Muscle of leg (tissue), 11 donors: ENCODE results near the gene NDC1. TPM values are rescaled to one million over a fixed set of nuclear protein-coding genes. Genes with fewer than 3 reads are reported as not detected.

Experiments used
- DNase-seq: peaks from one replicate; pipeline ENCODE4 v3.0.0; 2013
- H3K27ac ChIP-seq: one replicate; pipeline ENCODE4 v1.5.1; 2013; ENCODE audit warnings: mild to moderate bottlenecking, low read length, control low read depth
- H3K27me3 ChIP-seq: one replicate; pipeline ENCODE4 v1.6.1; 2013; ENCODE audit warnings: low read length; ENCODE audit not compliant: control insufficient read depth, insufficient read depth
- H3K36me3 ChIP-seq: one replicate; pipeline ENCODE4 v1.6.1; 2013; ENCODE audit warnings: low read length; ENCODE audit not compliant: control insufficient read depth, insufficient read depth
- H3K4me1 ChIP-seq: one replicate; pipeline ENCODE4 v1.6.1; 2013; ENCODE audit warnings: low read length; ENCODE audit not compliant: control insufficient read depth, insufficient read depth
- H3K4me3 ChIP-seq: one replicate; pipeline ENCODE4 v1.5.1; 2013; ENCODE audit warnings: low read length, control low read depth
- H3K9me3 ChIP-seq: replicated peaks from 2 replicates; pipeline ENCODE4 v1.6.1; 2013; ENCODE audit warnings: low read depth, low read length; ENCODE audit not compliant: control insufficient read depth
- WGBS: methylation state at CpG from one replicate; pipeline ENCODE4 v1.1.5; 2013; ENCODE audit warnings: missing lambda C conversion rate; ENCODE audit not compliant: insufficient coverage; 5-methylcytosine and 5-hydroxymethylcytosine counted together
- polyA plus RNA-seq, 8 donors: library from polyadenylated mRNA; unstranded; fragments of 120-200 nt; gene quantifications; one replicate each; pipeline versions ENCODE4 v1.2.1 to v1.2.3, GENCODE V29; 2013; ENCODE audit warnings: inconsistent platforms in 1 of 8, low replicate concordance in 1 of 8; ENCODE audit not compliant: insufficient read length in 8 of 8, insufficient read depth in 1 of 8
- total RNA-seq: library from RNA; stranded (reverse); fragments of 120-200 nt; gene quantifications from one replicate; pipeline ENCODE4 v1.2.4, GENCODE V29; 2013

NDC1 gene
- total and polyA plus RNA-seq, 9 donors = 9.3 to 16.0 (median 12.1) TPM

DNA sequence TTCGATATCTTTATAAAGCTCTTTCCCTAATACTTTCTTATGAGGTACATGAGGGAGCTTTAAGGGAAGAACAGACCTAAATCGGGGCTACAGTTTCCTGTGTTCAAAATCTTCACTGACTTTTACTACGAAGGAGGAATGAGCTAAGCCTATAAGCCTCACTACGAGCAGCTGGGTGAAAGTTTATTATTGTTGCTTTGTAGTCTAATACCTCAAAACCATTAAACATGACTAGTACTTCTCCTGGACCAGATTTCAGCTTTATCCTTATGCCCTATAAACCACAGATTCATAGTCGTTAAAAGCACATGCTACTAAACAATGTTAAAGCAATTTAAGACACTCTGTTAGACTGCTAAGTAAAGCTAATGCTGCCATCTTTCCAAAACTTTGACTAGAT, 30.2 kb downstream of the NDC1 start:
- H3K27me3 ChIP-seq = no peaks in the 10 kb centered on the region
- H3K9me3 ChIP-seq = no peaks in the 10 kb centered on the region
- WGBS = 57% methylated on average over 1 of the region's 5 CpGs
- H3K4me1 ChIP-seq = no peaks in the 10 kb centered on the region
- no peak for DNase-seq
- no peak overlapping the region for H3K27ac ChIP-seq
- peaks cover 16% of the 10 kb centered on the region for H3K36me3 ChIP-seq
- H3K4me3 ChIP-seq = no peak overlapping the region

DNA sequence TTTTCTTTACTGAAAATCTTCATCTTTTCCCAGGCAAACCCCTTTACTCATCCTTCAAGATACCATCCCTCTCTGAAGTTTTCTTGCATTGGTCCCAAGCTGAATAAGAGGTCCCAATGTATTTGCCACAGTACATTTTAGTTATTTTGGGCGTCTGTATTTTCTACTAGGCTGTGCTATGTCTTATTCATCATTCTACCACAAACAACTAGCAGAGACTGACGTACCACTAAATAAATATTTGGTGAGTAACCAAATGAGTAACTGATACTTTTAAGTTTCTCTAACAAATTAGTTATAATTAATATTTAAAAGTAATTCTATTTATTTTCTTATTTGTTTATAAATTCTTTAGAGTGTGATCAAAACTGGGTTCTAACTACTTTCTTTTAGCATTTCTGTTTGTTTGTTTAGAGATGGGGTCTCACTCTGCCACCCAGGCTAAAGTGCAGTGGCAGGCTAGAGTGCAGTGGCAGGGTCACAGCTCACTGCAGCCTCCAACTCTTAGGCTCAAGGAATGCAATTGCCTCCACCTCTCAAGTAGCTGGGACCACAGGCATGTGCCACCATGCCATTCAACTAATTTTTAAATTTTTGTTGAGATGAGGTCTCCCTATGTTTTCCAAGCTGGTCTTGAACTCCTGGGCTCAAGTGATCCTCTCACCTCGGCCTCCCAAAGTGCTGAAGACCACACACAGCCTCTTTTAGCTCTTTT, 33.1 kb downstream of the NDC1 start:
- no peaks in the 10 kb centered on the region for H3K9me3 ChIP-seq
- DNase-seq = no peak
- H3K4me3 ChIP-seq = no peak overlapping the region
- no peak overlapping the region for H3K27ac ChIP-seq
- H3K36me3 ChIP-seq = peaks cover 16% of the 10 kb centered on the region
- no CpG with 5 or more reads among the region's 3 CpGs for WGBS
- no peaks in the 10 kb centered on the region for H3K4me1 ChIP-seq
- H3K27me3 ChIP-seq = no peaks in the 10 kb centered on the region

- 92% methylated on average over 4 of the region's 7 CpGs for whole genome bisulfite sequencing
- no peaks in the 10 kb centered on the region for H3K9me3 ChIP-seq
- H3K4me3 ChIP-seq = no peak overlapping the region
- H3K36me3 ChIP-seq = peaks cover 16% of the 10 kb centered on the region
- H3K4me1 ChIP-seq = no peaks in the 10 kb centered on the region
- H3K27ac ChIP-seq = no peak overlapping the region
- no peaks in the 10 kb centered on the region for H3K27me3 ChIP-seq
- DNase-seq = no peak
These were observed 33.9 kb downstream of the NDC1 start for GRCh38 chr1:53804181-53804580.

DNA sequence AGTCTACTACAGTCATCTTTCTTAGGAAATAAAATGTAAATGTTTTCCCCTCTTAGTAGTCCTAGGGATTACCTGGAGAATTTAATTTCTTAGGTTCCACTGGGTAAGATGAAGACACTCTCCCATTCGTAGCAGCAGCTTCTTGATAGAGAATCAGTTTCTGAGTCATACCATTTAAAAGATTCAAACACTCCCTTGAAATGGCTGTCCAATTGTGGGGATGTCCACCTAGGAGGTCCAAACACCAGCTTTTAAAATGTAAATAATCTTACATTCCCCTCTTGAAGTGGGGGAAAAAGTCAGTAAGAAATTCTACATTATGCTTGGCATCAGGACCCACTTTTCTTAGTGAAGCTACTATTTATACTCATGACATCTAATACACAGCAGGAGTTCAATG, 37.5 kb downstream of the NDC1 start:
- no peaks in the 10 kb centered on the region for H3K4me1 ChIP-seq
- H3K27me3 ChIP-seq = no peaks in the 10 kb centered on the region
- peaks cover 18% of the 10 kb centered on the region for H3K36me3 ChIP-seq
- H3K27ac ChIP-seq = no peak overlapping the region
- H3K4me3 ChIP-seq = no peak overlapping the region
- DNase-seq = no peak
- no CpG with 5 or more reads among the region's 1 CpG for WGBS
- no peaks in the 10 kb centered on the region for H3K9me3 ChIP-seq

- no peak overlapping the region for H3K27ac ChIP-seq
- H3K36me3 ChIP-seq = peaks cover 12% of the 10 kb centered on the region
- no peaks in the 10 kb centered on the region for H3K27me3 ChIP-seq
- no peaks in the 10 kb centered on the region for H3K9me3 ChIP-seq
- no peaks in the 10 kb centered on the region for H3K4me1 ChIP-seq
- no CpG with 5 or more reads among the region's 1 CpG for WGBS
- peak; percentile 0 for DNase-seq
- no peak overlapping the region for H3K4me3 ChIP-seq
These were observed 39.0 kb downstream of the NDC1 start for GRCh38 chr1:53799141-53799540.

- Histone ChIP-seq H3K27me3 (no peaks in the 10 kb centered on the region), H3K4me3 (no peak overlapping the region), H3K36me3 (peaks cover 13% of the 10 kb centered on the region), H3K4me1 (no peaks in the 10 kb centered on the region), H3K27ac (no peak overlapping the region), H3K9me3 (no peaks in the 10 kb centered on the region)
- no peak for DNase-seq
- 100% methylated on average over 1 of the region's 4 CpGs for WGBS
These were observed 45.3 kb downstream of the NDC1 start for GRCh38 chr1:53792806-53793205.

DNA sequence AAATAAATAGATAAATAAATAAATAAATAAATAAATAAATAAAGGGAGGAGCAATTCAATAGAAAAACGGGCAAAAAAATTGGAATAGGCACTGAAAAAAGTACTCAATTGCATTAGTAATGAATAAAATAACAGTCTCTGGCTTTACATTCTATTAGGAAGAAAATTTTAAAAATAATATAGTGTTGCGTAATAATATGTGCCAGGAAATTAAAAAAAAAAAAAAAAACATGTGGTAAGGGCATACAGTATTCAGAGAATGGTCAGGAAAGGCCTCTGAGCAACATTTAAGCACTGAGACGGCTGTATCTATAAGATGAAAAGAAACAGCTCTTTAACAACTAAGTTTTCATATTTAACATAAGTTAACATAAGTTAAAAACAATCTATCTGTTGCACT, 50.4 kb downstream of the NDC1 start:
- peaks cover 24% of the 10 kb centered on the region for H3K36me3 ChIP-seq
- no peak for DNase-seq
- no CpG with 5 or more reads among the region's 3 CpGs for WGBS

GRCh38 chr1:53783056-53783455, 55.0 kb downstream of the NDC1 start:
- Histone ChIP-seq H3K27me3 (no peaks in the 10 kb centered on the region), H3K4me3 (no peak overlapping the region), H3K36me3 (peaks cover 19% of the 10 kb centered on the region), H3K4me1 (no peaks in the 10 kb centered on the region), H3K9me3 (no peaks in the 10 kb centered on the region), H3K27ac (no peak overlapping the region)
- WGBS = no CpG with 5 or more reads among the region's 1 CpG
- DNase-seq = no peak

More for the DNA sequence above, 50.4 kb downstream of the NDC1 start:
- Histone ChIP-seq H3K27ac (no peak overlapping the region), H3K9me3 (no peaks in the 10 kb centered on the region), H3K4me1 (no peaks in the 10 kb centered on the region), H3K27me3 (no peaks in the 10 kb centered on the region), H3K4me3 (no peak overlapping the region)

DNA sequence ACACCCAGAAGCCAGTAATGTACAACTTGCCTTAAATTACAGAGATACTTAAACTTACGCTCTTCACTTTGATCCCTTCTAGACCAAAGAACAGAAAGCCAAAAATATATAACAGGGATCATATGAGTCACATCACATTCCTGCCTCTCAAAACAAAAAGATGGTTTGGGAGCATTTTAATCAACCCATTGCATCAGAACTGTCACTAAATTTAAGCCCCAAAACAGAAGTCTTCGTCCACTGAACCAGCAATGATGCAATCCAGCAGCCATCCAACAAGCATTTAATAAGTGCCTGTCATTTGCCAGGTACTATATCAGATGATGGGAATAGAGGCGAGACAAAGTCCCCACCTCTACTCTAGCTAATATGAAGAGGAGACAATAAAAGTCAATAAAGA, 56.4 kb downstream of the NDC1 start:
- Histone ChIP-seq H3K36me3 (peaks cover 16% of the 10 kb centered on the region), H3K27me3 (no peaks in the 10 kb centered on the region), H3K27ac (no peak overlapping the region), H3K9me3 (no peaks in the 10 kb centered on the region), H3K4me1 (no peaks in the 10 kb centered on the region), H3K4me3 (no peak overlapping the region)
- no peak for DNase-seq
- 100% methylated on average over 1 of the region's 3 CpGs for WGBS

DNA sequence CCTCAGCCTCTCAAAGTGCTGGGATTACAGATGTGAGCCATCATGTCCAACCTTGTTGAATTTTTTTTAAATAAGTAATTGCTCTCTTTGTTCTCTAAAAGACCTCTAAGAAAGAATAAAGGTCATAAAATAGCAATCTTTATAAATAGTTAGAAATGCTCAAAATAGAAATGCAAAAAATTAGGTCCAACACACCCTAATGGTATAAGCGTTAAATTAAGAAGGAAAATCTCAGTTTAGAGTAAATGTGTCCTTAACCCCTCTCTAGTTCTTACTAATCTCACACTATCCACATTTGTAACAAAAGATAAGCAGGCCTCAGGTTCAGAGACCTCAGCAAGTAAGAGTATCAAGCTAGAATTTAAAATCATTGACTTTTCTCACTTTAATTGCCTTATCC, 60.8 kb downstream of the NDC1 start:
- H3K27me3 ChIP-seq = no peaks in the 10 kb centered on the region
- no peak overlapping the region for H3K4me3 ChIP-seq
- peaks cover 6% of the 10 kb centered on the region for H3K36me3 ChIP-seq
- H3K27ac ChIP-seq = no peak overlapping the region
- no peak for DNase-seq
- no CpG with 5 or more reads among the region's 1 CpG for WGBS
- H3K9me3 ChIP-seq = no peaks in the 10 kb centered on the region
- H3K4me1 ChIP-seq = no peaks in the 10 kb centered on the region

DNA sequence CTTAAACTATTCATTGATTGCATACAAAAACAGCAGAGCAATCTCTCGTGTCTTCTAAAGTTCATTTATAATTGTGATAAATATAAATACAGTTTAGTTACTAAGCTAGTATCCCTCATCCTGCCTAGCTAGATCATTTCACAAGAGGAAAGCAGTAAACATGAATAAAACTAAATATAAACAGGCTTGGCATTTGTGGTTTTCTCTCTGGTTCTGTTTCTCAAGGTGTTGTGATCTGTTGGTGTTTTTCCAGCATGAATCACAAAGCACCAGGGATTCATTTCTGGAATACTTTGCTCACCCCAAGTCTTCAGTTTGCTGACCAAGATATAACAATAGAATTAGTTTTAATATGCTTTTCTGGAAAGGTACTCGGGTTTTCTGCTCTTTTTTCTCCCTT, 66.4 kb downstream of the NDC1 start:
- DNase-seq = no peak
- WGBS = no CpG with 5 or more reads among the region's 2 CpGs
- H3K27ac ChIP-seq = no peak overlapping the region
- peaks cover 3% of the 10 kb centered on the region for H3K36me3 ChIP-seq
- H3K4me3 ChIP-seq = no peak overlapping the region
- H3K27me3 ChIP-seq = no peaks in the 10 kb centered on the region
- no peaks in the 10 kb centered on the region for H3K9me3 ChIP-seq
- H3K4me1 ChIP-seq = no peaks in the 10 kb centered on the region
